Right lobe of liver (tissue), 6 donors: ENCODE results near the gene WDR5. TPM values are rescaled to one million over a fixed set of nuclear protein-coding genes. Genes with fewer than 3 reads are reported as not detected.
A peak's percentile ranks its signal among the peaks of the same experiment; 100 is the strongest.

Experiments
- ATAC-seq, 4 donors: fragments of 200-7000 bp; cut with Tn5 transposase; one replicate each; pipeline ENCODE4 v1.9.1; 2020; ENCODE audit warnings: mild to moderate bottlenecking in 4 of 4, moderate library complexity in 4 of 4
- DNase-seq, 3 donors: peaks; one replicate each; pipeline ENCODE4 v3.0.0-alpha.2; 2020
- H3K27ac ChIP-seq, 3 donors: fragments of 200-600 bp; one replicate each; pipeline ENCODE4 v1.8.0; 2022
- H3K27me3 ChIP-seq, 2 donors: fragments of 200-600 bp; one replicate each; pipeline ENCODE4 v1.8.0; 2022
- H3K36me3 ChIP-seq, 4 donors: fragments of 200-600 bp; sonication (generic) in 1 of 4; one replicate each; pipeline versions ENCODE4 v1.5.1 to v1.8.0; 2017 to 2022; ENCODE audit warnings: control low read depth in 1 of 4
- H3K4me1 ChIP-seq, 4 donors: fragments of 200-600 bp; sonication (generic) in 1 of 4; one replicate each; pipeline versions ENCODE4 v1.5.1 to v1.8.0; 2017 to 2022; ENCODE audit warnings: control low read depth in 1 of 4
- H3K4me3 ChIP-seq, 3 donors: fragments of 200-600 bp; one replicate each; pipeline ENCODE4 v1.8.0; 2022
- H3K9me3 ChIP-seq, 4 donors: fragments of 200-600 bp; sonication (generic) in 1 of 4; one replicate each; pipeline versions ENCODE4 v1.5.1 to v1.8.0; 2017 to 2022; ENCODE audit warnings: control low read depth in 1 of 4
- CTCF ChIP-seq, 4 donors: fragments of 200-600 bp in 3 of 4; fragments of 450-650 bp in 1 of 4; IDR thresholded peaks; one replicate each; pipeline versions ENCODE4 v1.5.1 to v1.8.0; 2016 to 2022; ENCODE audit warnings: antibody characterized with exemption in 4 of 4, mild to moderate bottlenecking in 2 of 4
- POLR2A ChIP-seq: fragments of 450-650 bp; IDR thresholded peaks from one replicate; pipeline ENCODE4 v1.6.1; 2017; ENCODE audit warnings: antibody characterized with exemption, mild to moderate bottlenecking
- WGBS: methylation state at CpG from one replicate; pipeline ENCODE4 v1.1.6; 2018; ENCODE audit warnings: low coverage, low lambda C conversion rate; ENCODE audit not compliant: insufficient coverage; ENCODE audit errors: missing lambda C conversion rate; 5-methylcytosine and 5-hydroxymethylcytosine counted together
- intact Hi-C, 2 donors: fragments of 100-400 bp; cut with DNase I; formaldehyde crosslinking; loops; one replicate each; pipeline versions ENCODE4 v1.11.2 to v1.14.1; 2022
- total RNA-seq, 6 experiments: library from RNA; depleted of rRNA in 2 of 6; stranded (reverse); fragments of >200 nt in 2 of 6; fragmentation: NEBNext Ultra II Directional in 3 of 6; extraction: Animal tissue kit (Norgen Biotek cat#: 25700) in 3 of 6; gene quantifications; one replicate each; pipeline versions ENCODE4 v1.1.0 to v1.2.4, GENCODE V29; 2016 to 2023
- donor health status: DM: no; HTN: yes; CAD: no.
- donor health status: DM: no; HTN: no; CAD: no.
- donor health status: DM: no; HTN: no; CAD: no.
- donor health status: DM: no; HTN: yes; CAD: no.
- donor health status: DM: no; HTN: yes; CAD: no.

WDR5 gene
- total RNA-seq, 6 experiments from 2014 or later = 16.6 to 24.0 (median 19.9) TPM

GRCh38 chr9:134188386-134189144 lies 52.7 kb downstream of the WDR5 start:
- H3K4me1 ChIP-seq = peaks cover 2 to 60% (median 30%) of the 10 kb centered on the region in 4 donors
- H3K27ac ChIP-seq = peak overlapping the region; percentile 87 to 96 (median 93)
- no peaks in the 10 kb centered on the region for H3K27me3 ChIP-seq
- ATAC-seq (peak; percentile 27 to 51 (median 46)), DNase-seq (peak; percentile 80 to 88 (median 83))
- no peaks in the 10 kb centered on the region for H3K36me3 ChIP-seq
- intact Hi-C loops = no loop called here
- H3K9me3 ChIP-seq = no peaks in the 10 kb centered on the region
- 47% methylated on average over 4 of the region's 23 CpGs for WGBS
- TF ChIP-seq CTCF (IDR thresholded peaks at IDR 0.05) (no peak), POLR2A (no peak)
- H3K4me3 ChIP-seq = peak overlapping the region in 1 of 3 donors; percentile 11

DNA sequence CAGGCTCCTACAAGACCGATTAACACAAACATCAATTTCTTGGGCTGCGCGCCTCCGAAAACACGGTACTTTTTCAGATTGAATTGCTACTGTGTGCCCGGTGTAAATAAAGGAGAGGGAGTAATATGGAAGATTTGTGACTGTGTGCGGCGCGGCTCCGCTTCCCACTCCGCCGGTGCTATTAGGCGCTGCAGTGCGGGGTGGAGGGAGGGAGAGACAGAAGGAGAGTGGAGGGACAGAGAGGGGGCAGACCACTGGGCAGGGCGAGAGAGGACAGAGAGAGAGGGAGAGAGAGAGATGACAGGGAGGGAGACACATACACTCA lies 53.2 kb downstream of the WDR5 start:
- DNase-seq (peak; percentile 19 to 46 (median 27)), ATAC-seq (no peak)
- 73% methylated on average over 14 of the region's 15 CpGs for WGBS
- Histone ChIP-seq H3K27me3 (no peaks in the 10 kb centered on the region), H3K4me1 (peaks cover 2 to 60% (median 30%) of the 10 kb centered on the region in 4 donors), H3K27ac (peak overlapping the region; percentile 87 to 96 (median 93)), H3K36me3 (no peaks in the 10 kb centered on the region), H3K4me3 (no peak overlapping the region), H3K9me3 (no peaks in the 10 kb centered on the region)
- TF ChIP-seq POLR2A (no peak), CTCF (IDR thresholded peaks at IDR 0.05) (no peak)
- intact Hi-C loops = no loop called here

GRCh38 chr9:134189470-134190231 lies 53.8 kb downstream of the WDR5 start:
- intact Hi-C loops = no loop called here
- H3K4me1 ChIP-seq = peaks cover 2 to 60% (median 30%) of the 10 kb centered on the region in 4 donors
- H3K4me3 ChIP-seq = no peak overlapping the region
- 51% methylated on average over 11 of the region's 24 CpGs for WGBS
- DNase-seq (peak; percentile 36 to 68 (median 54)), ATAC-seq (peak in 3 of 4 donors; percentile 3 to 17 (median 3))
- no peaks in the 10 kb centered on the region for H3K36me3 ChIP-seq
- TF ChIP-seq CTCF (IDR thresholded peaks at IDR 0.05) = no peak
- TF ChIP-seq POLR2A = peak; percentile 32
- no peaks in the 10 kb centered on the region for H3K9me3 ChIP-seq
- peak overlapping the region; percentile 87 to 96 (median 93) for H3K27ac ChIP-seq
- no peaks in the 10 kb centered on the region for H3K27me3 ChIP-seq

GRCh38 chr9:134190232-134191121 lies 54.6 kb downstream of the WDR5 start:
- intact Hi-C loops = no loop called here
- no peak for TF ChIP-seq CTCF (IDR thresholded peaks at IDR 0.05)
- no peak for TF ChIP-seq POLR2A
- 52% methylated on average over 5 of the region's 29 CpGs for WGBS
- Histone ChIP-seq H3K4me1 (peaks cover 2 to 60% (median 29%) of the 10 kb centered on the region in 4 donors), H3K36me3 (no peaks in the 10 kb centered on the region), H3K4me3 (no peak overlapping the region), H3K9me3 (no peaks in the 10 kb centered on the region), H3K27me3 (no peaks in the 10 kb centered on the region), H3K27ac (peak overlapping the region; percentile 87 to 96 (median 93))
- ATAC-seq = peak; percentile 8 to 38 (median 20)
- DNase-seq = peak; percentile 38 to 83 (median 71)
